Motor neuron (in vitro differentiated cells): ENCODE results near the gene SLU7. TPM values are rescaled to one million over a fixed set of nuclear protein-coding genes. Genes with fewer than 3 reads are reported as not detected.

Experiments
- ATAC-seq, 8 experiments: fragments of 200-7000 bp; cut with Tn5 transposase; replicated peaks in 6 of 8; 2 replicates each; pipeline ENCODE4 v1.8.0; 2021; ENCODE audit warnings: mild to moderate bottlenecking in 8 of 8, moderate library complexity in 8 of 8
- H3K27ac ChIP-seq, 2 donors: fragments of 250-450 bp; sonication (Bioruptor Pico); 2 replicates each; pipeline ENCODE4 v1.9.0; 2021; ENCODE audit warnings: antibody characterized with exemption in 2 of 2, mild to moderate bottlenecking in 2 of 2, moderate library complexity in 1 of 2
- H3K4me1 ChIP-seq, 2 donors: fragments of 250-450 bp; sonication (Bioruptor Pico); replicated peaks in 1 of 2; 2 replicates each; pipeline ENCODE4 v1.6.1; 2021; ENCODE audit warnings: antibody characterized with exemption in 2 of 2, mild to moderate bottlenecking in 2 of 2, moderate library complexity in 1 of 2
- H3K4me3 ChIP-seq, 5 donors: fragments of 250-450 bp; sonication (Bioruptor Pico); 2 replicates each; pipeline ENCODE4 v1.9.0; 2021; ENCODE audit warnings: antibody characterized with exemption in 5 of 5, mild to moderate bottlenecking in 5 of 5, moderate library complexity in 4 of 5
- WGBS, 10 experiments: fragments of 450-650 bp; shearing (Covaris generic); methylation state at CpG; one replicate each; pipeline ENCODE4 v1.0.0; 2022; 5-methylcytosine and 5-hydroxymethylcytosine counted together
- in situ Hi-C, 9 experiments: fragments of 400-800 bp; cut with MboI; loops; one replicate each; pipeline ENCODE4 v1.15.0; 2021; ENCODE audit warnings: low sequenced_read_pairs in 9 of 9, low pct_unique_long_range_greater_than_20kb in 2 of 9; ENCODE audit not compliant: unreplicated experiment in 9 of 9
- total RNA-seq, 8 experiments: library from RNA; unstranded; fragments of 300-600 nt; gene quantifications; 2 replicates each; pipeline versions ENCODE4 v1.2.3 to v1.2.4, GENCODE V29; 2022

SLU7 gene
- total RNA-seq, 8 experiments from 2014 or later, result 44.1 to 66.9 (median 61.5) TPM

GRCh38 chr5:160384681-160385080 is 34.2 kb downstream of the SLU7 start:
- Histone ChIP-seq H3K4me1 (peaks cover 8 to 14% of the 10 kb centered on the region in 2 donors), H3K4me3 (no peak overlapping the region), H3K27ac (no peak overlapping the region)
- 100% methylated on average over 1 of the region's 1 CpG; no CpG with 5 or more reads in 4 of the 10 experiments for WGBS, 10 experiments
- in situ Hi-C loops, result no loop called here
- no peak for ATAC-seq

- ATAC-seq, result peak; percentile 23 to 95 (median 66)
- in situ Hi-C loops, result no loop called here
- H3K27ac ChIP-seq, result no peak overlapping the region
- H3K4me1 ChIP-seq, result peaks cover 8 to 18% of the 10 kb centered on the region in 2 donors
- WGBS, 10 experiments, result 0 to 58% (median 43%) methylated on average over 1 to 3 of the region's 3 CpGs; no CpG with 5 or more reads in 4 of the 10 experiments
- no peak overlapping the region for H3K4me3 ChIP-seq
These were observed 36.5 kb downstream of the SLU7 start for GRCh38 chr5:160382346-160382745.

GRCh38 chr5:160380041-160380440 is 38.8 kb downstream of the SLU7 start:
- H3K4me3 ChIP-seq, result no peak overlapping the region
- 40 to 86% (median 67%) methylated on average over 1 to 2 of the region's 2 CpGs; no CpG with 5 or more reads in 4 of the 10 experiments for WGBS, 10 experiments
- no peak for ATAC-seq
- in situ Hi-C loops, result no loop called here
- H3K4me1 ChIP-seq, result peaks cover 8 to 18% of the 10 kb centered on the region in 2 donors
- H3K27ac ChIP-seq, result no peak overlapping the region

- in situ Hi-C loops, result no loop called here
- Histone ChIP-seq H3K4me1 (peaks cover 8 to 18% of the 10 kb centered on the region in 2 donors), H3K4me3 (no peak overlapping the region), H3K27ac (no peak overlapping the region)
- WGBS, 10 experiments, result 11 to 86% (median 42%) methylated on average over 1 to 4 of the region's 4 CpGs; no CpG with 5 or more reads in 2 of the 10 experiments
- ATAC-seq, result peak in 6 of 8 experiments; percentile 14 to 68 (median 36)
These were observed 39.4 kb downstream of the SLU7 start for GRCh38 chr5:160379511-160379910.

GRCh38 chr5:160378330-160378729 is 40.6 kb downstream of the SLU7 start:
- Histone ChIP-seq H3K4me3 (no peak overlapping the region), H3K27ac (no peak overlapping the region), H3K4me1 (peaks cover 8 to 18% of the 10 kb centered on the region in 2 donors)
- peak in 3 of 8 experiments; percentile 49 to 54 (median 53) for ATAC-seq
- 0 to 100% (median 70%) methylated on average over 1 to 2 of the region's 2 CpGs; no CpG with 5 or more reads in 1 of the 10 experiments for WGBS, 10 experiments
- in situ Hi-C loops, result no loop called here

GRCh38 chr5:160377651-160378050 is 41.2 kb downstream of the SLU7 start:
- no peak for ATAC-seq
- Histone ChIP-seq H3K4me1 (peaks cover 8 to 18% of the 10 kb centered on the region in 2 donors), H3K4me3 (no peak overlapping the region), H3K27ac (no peak overlapping the region)
- WGBS, 10 experiments, result 29 to 94% (median 89%) methylated on average over 1 to 5 of the region's 5 CpGs; no CpG with 5 or more reads in 1 of the 10 experiments
- in situ Hi-C loops, result no loop called here

- no peak for ATAC-seq
- in situ Hi-C loops, result no loop called here
- Histone ChIP-seq H3K4me3 (no peak overlapping the region), H3K27ac (no peak overlapping the region), H3K4me1 (peaks cover 0 to 7% of the 10 kb centered on the region in 2 donors)
These were observed 42.5 kb downstream of the SLU7 start for GRCh38 chr5:160376416-160376815.

GRCh38 chr5:160375701-160376100 is 43.2 kb downstream of the SLU7 start:
- Histone ChIP-seq H3K4me1 (peaks cover 0 to 7% of the 10 kb centered on the region in 2 donors), H3K4me3 (no peak overlapping the region), H3K27ac (no peak overlapping the region)
- in situ Hi-C loops, result no loop called here
- no peak for ATAC-seq
- WGBS, 10 experiments, result 0 to 100% (median 78%) methylated on average over 1 to 2 of the region's 2 CpGs; no CpG with 5 or more reads in 3 of the 10 experiments

- peak in 3 of 8 experiments; percentile 5 to 33 (median 18) for ATAC-seq
- Histone ChIP-seq H3K4me3 (no peak overlapping the region), H3K4me1 (peaks cover 0 to 7% of the 10 kb centered on the region in 2 donors), H3K27ac (no peak overlapping the region)
- in situ Hi-C loops, result no loop called here
These were observed 43.7 kb downstream of the SLU7 start for GRCh38 chr5:160375166-160375565.

GRCh38 chr5:160371294-160371693 is 47.6 kb downstream of the SLU7 start:
- in situ Hi-C loops, result no loop called here
- Histone ChIP-seq H3K4me1 (no peaks in the 10 kb centered on the region), H3K27ac (no peak overlapping the region), H3K4me3 (no peak overlapping the region)
- peak in 1 of 8 experiments; percentile 7 for ATAC-seq

GRCh38 chr5:160370713-160371034 is 48.2 kb downstream of the SLU7 start:
- 0 to 100% (median 20%) methylated on average over 1 to 12 of the region's 12 CpGs; no CpG with 5 or more reads in 3 of the 10 experiments for WGBS, 10 experiments
- H3K4me3 ChIP-seq, result peak overlapping the region; percentile 29 to 50 (median 37)
- peak in 2 of 8 experiments; percentile 23 to 35 for ATAC-seq
- in situ Hi-C loops, result no loop called here
- no peak overlapping the region for H3K27ac ChIP-seq
- no peaks in the 10 kb centered on the region for H3K4me1 ChIP-seq

- H3K4me1 ChIP-seq, result no peaks in the 10 kb centered on the region
- peak within 1 kb of the TSS; percentile 29 to 50 (median 37) for H3K4me3 ChIP-seq
- no peak within 1 kb of the TSS for H3K27ac ChIP-seq
- ATAC-seq, result peak; percentile 64 to 94 (median 86)
- in situ Hi-C loops, result no loop called here
- WGBS, 10 experiments, result 0 to 50% (median 10%) methylated on average over 2 to 22 of the region's 45 CpGs; no CpG with 5 or more reads in 1 of the 10 experiments
These were observed 48.7 kb downstream of the SLU7 start, which contains the start of gene C1QTNF2 for GRCh38 chr5:160369990-160370712. Gene C1QTNF2, minus strand, starts transcription at chr5:160370626. Its CDS starts 15,615 bp downstream, at chr5:160355011.

- H3K27ac ChIP-seq, result no peak overlapping the region
- ATAC-seq, result peak in 3 of 8 experiments; percentile 68 to 69 (median 69)
- in situ Hi-C loops, result no loop called here
- no peak overlapping the region for H3K4me3 ChIP-seq
- peaks cover 8 to 9% of the 10 kb centered on the region in 2 donors for H3K4me1 ChIP-seq
- 94 to 100% (median 98%) methylated on average over 1 to 3 of the region's 3 CpGs; no CpG with 5 or more reads in 6 of the 10 experiments for WGBS, 10 experiments
These were observed 51.0 kb downstream of the SLU7 start for GRCh38 chr5:160367885-160368284.

- H3K27ac ChIP-seq, result no peak overlapping the region
- peaks cover 8 to 9% of the 10 kb centered on the region in 2 donors for H3K4me1 ChIP-seq
- WGBS, 10 experiments, result 33 to 85% (median 81%) methylated on average over 1 to 2 of the region's 2 CpGs; no CpG with 5 or more reads in 6 of the 10 experiments
- in situ Hi-C loops, result no loop called here
- H3K4me3 ChIP-seq, result no peak overlapping the region
- no peak for ATAC-seq
These were observed 51.6 kb downstream of the SLU7 start for GRCh38 chr5:160367261-160367660.
